NT2/D1 (cell line): ENCODE data around the gene TMEM79.

Experiments used
- SUZ12 ChIP-seq: IDR thresholded peaks from 2 replicates; pipeline ENCODE4 v1.6.1; 2011; ENCODE audit not compliant: insufficient read length, insufficient read depth; ENCODE audit errors: extremely low read depth
- YY1 ChIP-seq: IDR thresholded peaks from 2 replicates; pipeline ENCODE4 v1.6.1; 2011; ENCODE audit not compliant: insufficient read length, insufficient read depth
- ZNF274 ChIP-seq: IDR thresholded peaks from 2 replicates; pipeline ENCODE4 v1.6.1; 2011; ENCODE audit warnings: mild to moderate bottlenecking, low read depth, low read length

- TF ChIP-seq YY1: no peak
- TF ChIP-seq ZNF274: no peak
- TF ChIP-seq SUZ12: no peak
Measured at GRCh38 chr1:156319664-156320063, 35.5 kb downstream of the TMEM79 start.
